ENCODE results near the gene MYH15. TPM values are rescaled to one million over a fixed set of nuclear protein-coding genes. Genes with fewer than 3 reads are reported as not detected.

The MYH15 gene
- total RNA-seq, 1 donor from 2014 or later = 0.52 TPM

- no peak overlapping the region for H3K27ac ChIP-seq (ENCODE audit: low read depth, low read length)
These were observed 18.3 kb upstream of the MYH15 start for GRCh38 chr3:108528459-108529252.

GRCh38 chr3:108527817-108528216 lies 17.4 kb upstream of the MYH15 start:
- Histone ChIP-seq H3K4me3 (ENCODE audit: low read length in 3 of 3) (no peak overlapping the region), H3K4me1 (ENCODE audit: control insufficient read depth in 3 of 3, insufficient read depth in 3 of 3, low read length in 3 of 3) (peaks cover 0 to 5% (median 3%) of the 10 kb centered on the region in 3 donors), H3K9me3 (ENCODE audit: control insufficient read depth in 3 of 3, low read length in 3 of 3) (no peaks in the 10 kb centered on the region), H3K36me3 (ENCODE audit: control insufficient read depth in 3 of 3, insufficient read depth in 3 of 3, low read length in 3 of 3) (no peaks in the 10 kb centered on the region), H3K27me3 (ENCODE audit: control insufficient read depth in 3 of 3, insufficient read depth in 3 of 3, low read length in 3 of 3) (no peaks in the 10 kb centered on the region), H3K9ac (ENCODE audit: low read depth in 1 of 3, low read length in 3 of 3) (no peak overlapping the region), H3K27ac (ENCODE audit: low read depth, low read length) (no peak overlapping the region)

More at GRCh38 chr3:108528459-108529252, 18.3 kb upstream of the MYH15 start:
- no peaks in the 10 kb centered on the region for H3K27me3 ChIP-seq (ENCODE audit: control insufficient read depth in 3 of 3, insufficient read depth in 3 of 3, low read length in 3 of 3)
- no peaks in the 10 kb centered on the region for H3K9me3 ChIP-seq (ENCODE audit: control insufficient read depth in 3 of 3, low read length in 3 of 3)
- peaks cover 0 to 5% (median 3%) of the 10 kb centered on the region in 3 donors for H3K4me1 ChIP-seq (ENCODE audit: control insufficient read depth in 3 of 3, insufficient read depth in 3 of 3, low read length in 3 of 3)
- no peak overlapping the region for H3K9ac ChIP-seq (ENCODE audit: low read depth in 1 of 3, low read length in 3 of 3)
- no peak overlapping the region for H3K4me3 ChIP-seq (ENCODE audit: low read length in 3 of 3)
- no peaks in the 10 kb centered on the region for H3K36me3 ChIP-seq (ENCODE audit: control insufficient read depth in 3 of 3, insufficient read depth in 3 of 3, low read length in 3 of 3)

- Histone ChIP-seq H3K4me1 (ENCODE audit: control insufficient read depth in 3 of 3, insufficient read depth in 3 of 3, low read length in 3 of 3) (peaks cover 0 to 5% (median 3%) of the 10 kb centered on the region in 3 donors), H3K36me3 (ENCODE audit: control insufficient read depth in 3 of 3, insufficient read depth in 3 of 3, low read length in 3 of 3) (no peaks in the 10 kb centered on the region), H3K27ac (ENCODE audit: low read depth, low read length) (no peak overlapping the region), H3K4me3 (ENCODE audit: low read length in 3 of 3) (no peak overlapping the region), H3K9ac (ENCODE audit: low read depth in 1 of 3, low read length in 3 of 3) (no peak overlapping the region), H3K9me3 (ENCODE audit: control insufficient read depth in 3 of 3, low read length in 3 of 3) (no peaks in the 10 kb centered on the region), H3K27me3 (ENCODE audit: control insufficient read depth in 3 of 3, insufficient read depth in 3 of 3, low read length in 3 of 3) (no peaks in the 10 kb centered on the region)
These were observed 16.7 kb upstream of the MYH15 start for GRCh38 chr3:108527109-108527508.

DNA sequence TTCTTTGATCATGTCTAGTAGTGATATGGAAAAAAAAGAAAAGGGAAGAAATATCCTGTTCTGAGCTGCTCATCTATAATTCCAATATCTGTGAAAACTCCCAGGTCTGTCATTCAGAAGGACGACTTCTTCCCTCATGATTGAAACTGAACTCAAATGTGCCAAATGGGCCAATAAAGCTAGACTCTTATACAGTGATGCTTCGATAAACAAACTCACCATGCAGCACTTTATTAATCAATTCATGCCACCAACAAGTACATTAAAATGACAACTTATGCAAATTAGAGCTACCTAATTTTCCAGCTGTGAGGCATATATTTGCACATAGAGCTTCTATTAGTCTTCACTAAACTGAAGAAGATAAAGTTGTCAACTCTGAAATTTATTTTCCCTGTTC lies 15.6 kb upstream of the MYH15 start:
- H3K4me3 ChIP-seq (ENCODE audit: low read length in 3 of 3) = no peak overlapping the region
- H3K27ac ChIP-seq (ENCODE audit: low read depth, low read length) = no peak overlapping the region
- no peaks in the 10 kb centered on the region for H3K9me3 ChIP-seq (ENCODE audit: control insufficient read depth in 3 of 3, low read length in 3 of 3)
- H3K4me1 ChIP-seq (ENCODE audit: control insufficient read depth in 3 of 3, insufficient read depth in 3 of 3, low read length in 3 of 3) = peaks cover 0 to 5% (median 3%) of the 10 kb centered on the region in 3 donors
- no peak overlapping the region for H3K9ac ChIP-seq (ENCODE audit: low read depth in 1 of 3, low read length in 3 of 3)
- no peaks in the 10 kb centered on the region for H3K36me3 ChIP-seq (ENCODE audit: control insufficient read depth in 3 of 3, insufficient read depth in 3 of 3, low read length in 3 of 3)
- no peaks in the 10 kb centered on the region for H3K27me3 ChIP-seq (ENCODE audit: control insufficient read depth in 3 of 3, insufficient read depth in 3 of 3, low read length in 3 of 3)

DNA sequence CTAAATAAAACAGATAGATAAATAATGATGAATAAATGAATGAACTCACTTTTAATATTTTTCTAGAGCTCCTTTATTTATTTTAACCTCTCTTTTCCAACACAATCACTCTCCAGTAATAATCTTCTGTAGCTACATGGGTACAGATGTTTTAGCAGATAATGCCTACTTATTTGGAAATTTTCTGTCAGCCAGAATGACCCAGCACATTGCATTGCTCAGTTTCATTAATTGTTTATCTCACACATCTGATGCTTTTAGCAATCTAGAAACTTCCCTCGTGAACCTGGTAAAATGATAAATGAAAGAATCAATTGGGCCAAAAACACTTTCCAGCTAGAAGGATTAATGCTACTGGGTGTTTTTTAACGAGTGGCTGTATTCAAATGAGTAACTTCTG lies 14.9 kb upstream of the MYH15 start:
- H3K27me3 ChIP-seq (ENCODE audit: control insufficient read depth in 3 of 3, insufficient read depth in 3 of 3, low read length in 3 of 3) = no peaks in the 10 kb centered on the region
- H3K9me3 ChIP-seq (ENCODE audit: control insufficient read depth in 3 of 3, low read length in 3 of 3) = no peaks in the 10 kb centered on the region
- H3K27ac ChIP-seq (ENCODE audit: low read depth, low read length) = no peak overlapping the region
- H3K4me3 ChIP-seq (ENCODE audit: low read length in 3 of 3) = no peak overlapping the region
- peaks cover 0 to 5% (median 3%) of the 10 kb centered on the region in 3 donors for H3K4me1 ChIP-seq (ENCODE audit: control insufficient read depth in 3 of 3, insufficient read depth in 3 of 3, low read length in 3 of 3)
- no peaks in the 10 kb centered on the region for H3K36me3 ChIP-seq (ENCODE audit: control insufficient read depth in 3 of 3, insufficient read depth in 3 of 3, low read length in 3 of 3)
- H3K9ac ChIP-seq (ENCODE audit: low read depth in 1 of 3, low read length in 3 of 3) = no peak overlapping the region

- Histone ChIP-seq H3K36me3 (ENCODE audit: control insufficient read depth in 3 of 3, insufficient read depth in 3 of 3, low read length in 3 of 3) (no peaks in the 10 kb centered on the region), H3K27me3 (ENCODE audit: control insufficient read depth in 3 of 3, insufficient read depth in 3 of 3, low read length in 3 of 3) (no peaks in the 10 kb centered on the region), H3K4me1 (ENCODE audit: control insufficient read depth in 3 of 3, insufficient read depth in 3 of 3, low read length in 3 of 3) (peaks cover 0 to 5% (median 3%) of the 10 kb centered on the region in 3 donors), H3K9ac (ENCODE audit: low read depth in 1 of 3, low read length in 3 of 3) (no peak overlapping the region), H3K9me3 (ENCODE audit: control insufficient read depth in 3 of 3, low read length in 3 of 3) (no peaks in the 10 kb centered on the region), H3K4me3 (ENCODE audit: low read length in 3 of 3) (no peak overlapping the region), H3K27ac (ENCODE audit: low read depth, low read length) (no peak overlapping the region)
These were observed 14.1 kb upstream of the MYH15 start for GRCh38 chr3:108524537-108524936.

- no peaks in the 10 kb centered on the region for H3K36me3 ChIP-seq (ENCODE audit: control insufficient read depth in 3 of 3, insufficient read depth in 3 of 3, low read length in 3 of 3)
- no peaks in the 10 kb centered on the region for H3K9me3 ChIP-seq (ENCODE audit: control insufficient read depth in 3 of 3, low read length in 3 of 3)
- no peak overlapping the region for H3K27ac ChIP-seq (ENCODE audit: low read depth, low read length)
- no peaks in the 10 kb centered on the region for H3K4me1 ChIP-seq (ENCODE audit: control insufficient read depth in 3 of 3, insufficient read depth in 3 of 3, low read length in 3 of 3)
- no peak overlapping the region for H3K9ac ChIP-seq (ENCODE audit: low read depth in 1 of 3, low read length in 3 of 3)
- no peaks in the 10 kb centered on the region for H3K27me3 ChIP-seq (ENCODE audit: control insufficient read depth in 3 of 3, insufficient read depth in 3 of 3, low read length in 3 of 3)
- H3K4me3 ChIP-seq (ENCODE audit: low read length in 3 of 3) = no peak overlapping the region
These were observed 8.5 kb upstream of the MYH15 start for GRCh38 chr3:108518895-108519294.

DNA sequence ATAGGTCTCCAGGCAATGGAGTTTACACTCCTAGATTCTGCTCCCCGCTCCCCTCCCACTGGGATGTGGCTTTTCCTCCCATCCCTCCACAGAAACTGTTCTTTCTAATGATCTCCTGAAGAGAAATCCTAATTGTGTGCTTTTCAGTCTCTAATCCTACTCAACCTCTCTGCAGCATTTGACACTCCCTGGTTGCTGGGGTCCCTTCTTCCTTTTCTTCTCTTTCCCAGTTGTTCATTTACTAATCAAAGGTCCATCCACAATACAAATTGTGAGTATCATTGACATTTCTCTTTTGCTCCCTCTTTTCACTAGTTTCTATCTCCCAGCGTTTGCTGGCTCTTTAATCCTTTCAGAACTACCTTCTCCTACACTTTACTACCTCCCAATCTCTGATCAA lies 6.5 kb upstream of the MYH15 start:
- H3K9me3 ChIP-seq (ENCODE audit: control insufficient read depth in 3 of 3, low read length in 3 of 3) = no peaks in the 10 kb centered on the region
- H3K36me3 ChIP-seq (ENCODE audit: control insufficient read depth in 3 of 3, insufficient read depth in 3 of 3, low read length in 3 of 3) = no peaks in the 10 kb centered on the region
- H3K9ac ChIP-seq (ENCODE audit: low read depth in 1 of 3, low read length in 3 of 3) = no peak overlapping the region
- H3K4me1 ChIP-seq (ENCODE audit: control insufficient read depth in 3 of 3, insufficient read depth in 3 of 3, low read length in 3 of 3) = no peaks in the 10 kb centered on the region
- H3K4me3 ChIP-seq (ENCODE audit: low read length in 3 of 3) = no peak overlapping the region
- no peak overlapping the region for H3K27ac ChIP-seq (ENCODE audit: low read depth, low read length)
- no peaks in the 10 kb centered on the region for H3K27me3 ChIP-seq (ENCODE audit: control insufficient read depth in 3 of 3, insufficient read depth in 3 of 3, low read length in 3 of 3)

- Histone ChIP-seq H3K36me3 (ENCODE audit: control insufficient read depth in 3 of 3, insufficient read depth in 3 of 3, low read length in 3 of 3) (no peaks in the 10 kb centered on the region), H3K27me3 (ENCODE audit: control insufficient read depth in 3 of 3, insufficient read depth in 3 of 3, low read length in 3 of 3) (no peaks in the 10 kb centered on the region), H3K9ac (ENCODE audit: low read depth in 1 of 3, low read length in 3 of 3) (no peak overlapping the region), H3K4me3 (ENCODE audit: low read length in 3 of 3) (no peak overlapping the region), H3K9me3 (ENCODE audit: control insufficient read depth in 3 of 3, low read length in 3 of 3) (no peaks in the 10 kb centered on the region), H3K27ac (ENCODE audit: low read depth, low read length) (no peak overlapping the region), H3K4me1 (ENCODE audit: control insufficient read depth in 3 of 3, insufficient read depth in 3 of 3, low read length in 3 of 3) (no peaks in the 10 kb centered on the region)
These were observed 3.6 kb upstream of the MYH15 start for GRCh38 chr3:108513961-108514360.

- Histone ChIP-seq H3K4me1 (ENCODE audit: control insufficient read depth in 3 of 3, insufficient read depth in 3 of 3, low read length in 3 of 3) (no peaks in the 10 kb centered on the region), H3K9me3 (ENCODE audit: control insufficient read depth in 3 of 3, low read length in 3 of 3) (no peaks in the 10 kb centered on the region), H3K27ac (ENCODE audit: low read depth, low read length) (no peak overlapping the region), H3K9ac (ENCODE audit: low read depth in 1 of 3, low read length in 3 of 3) (no peak overlapping the region), H3K4me3 (ENCODE audit: low read length in 3 of 3) (peak overlapping the region in 1 of 3 donors; percentile 6), H3K36me3 (ENCODE audit: control insufficient read depth in 3 of 3, insufficient read depth in 3 of 3, low read length in 3 of 3) (no peaks in the 10 kb centered on the region), H3K27me3 (ENCODE audit: control insufficient read depth in 3 of 3, insufficient read depth in 3 of 3, low read length in 3 of 3) (no peaks in the 10 kb centered on the region)
These were observed 2.3 kb upstream of the MYH15 start for GRCh38 chr3:108512671-108513070.

All from skeletal muscle tissue (tissue), 4 donors.